ENCODE results near the gene PSMD1. TPM values are rescaled to one million over a fixed set of nuclear protein-coding genes. Genes with fewer than 3 reads are reported as not detected.
"Not testable (repeated sequence)": the region's sequence is repeated elsewhere in the genome, so short reads cannot be mapped to it uniquely, and the experiment has no call there.

The PSMD1 gene
- total RNA-seq, 4 donors from 2014 or later: 47.9 to 79.3 (median 61.9) TPM

DNA sequence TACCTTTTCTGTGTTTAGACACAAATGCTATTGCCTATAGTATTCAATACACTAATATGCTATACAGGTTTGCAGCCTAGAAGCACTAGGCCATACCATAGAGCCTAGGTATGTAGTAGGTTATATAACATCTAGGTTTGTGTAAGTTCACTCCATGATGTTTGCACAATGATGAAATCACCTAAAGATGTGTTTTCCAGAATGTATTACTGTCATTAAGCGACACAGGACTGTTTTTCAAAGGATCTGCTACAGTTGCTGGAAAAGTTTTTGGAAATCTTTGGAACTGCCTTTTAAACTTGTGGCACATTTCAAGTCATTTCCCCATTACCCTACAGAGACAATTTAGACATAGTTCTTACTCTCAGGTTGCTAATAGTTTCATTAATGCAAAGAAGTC is 9.3 kb downstream of the PSMD1 start:
- Histone ChIP-seq H3K27me3 (no peaks in the 10 kb centered on the region), H3K4me1 (peaks cover 0 to 3% (median 0%) of the 10 kb centered on the region in 4 donors), H3K36me3 (peaks cover 0 to 94% (median 4%) of the 10 kb centered on the region in 3 donors), H3K9me3 (no peaks in the 10 kb centered on the region), H3K4me3 (no peak overlapping the region), H3K27ac (no peak overlapping the region)
- DNase-seq (ENCODE audit: low spot score in 2 of 2): no peak
- 93 to 100% methylated on average over 1 of the region's 1 CpG for WGBS, 2 donors
- TF ChIP-seq, protein P1, sequence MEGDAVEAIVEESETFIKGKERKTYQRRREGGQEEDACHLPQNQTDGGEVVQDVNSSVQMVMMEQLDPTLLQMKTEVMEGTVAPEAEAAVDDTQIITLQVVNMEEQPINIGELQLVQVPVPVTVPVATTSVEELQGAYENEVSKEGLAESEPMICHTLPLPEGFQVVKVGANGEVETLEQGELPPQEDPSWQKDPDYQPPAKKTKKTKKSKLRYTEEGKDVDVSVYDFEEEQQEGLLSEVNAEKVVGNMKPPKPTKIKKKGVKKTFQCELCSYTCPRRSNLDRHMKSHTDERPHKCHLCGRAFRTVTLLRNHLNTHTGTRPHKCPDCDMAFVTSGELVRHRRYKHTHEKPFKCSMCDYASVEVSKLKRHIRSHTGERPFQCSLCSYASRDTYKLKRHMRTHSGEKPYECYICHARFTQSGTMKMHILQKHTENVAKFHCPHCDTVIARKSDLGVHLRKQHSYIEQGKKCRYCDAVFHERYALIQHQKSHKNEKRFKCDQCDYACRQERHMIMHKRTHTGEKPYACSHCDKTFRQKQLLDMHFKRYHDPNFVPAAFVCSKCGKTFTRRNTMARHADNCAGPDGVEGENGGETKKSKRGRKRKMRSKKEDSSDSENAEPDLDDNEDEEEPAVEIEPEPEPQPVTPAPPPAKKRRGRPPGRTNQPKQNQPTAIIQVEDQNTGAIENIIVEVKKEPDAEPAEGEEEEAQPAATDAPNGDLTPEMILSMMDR (IDR thresholded peaks at IDR 0.05): no peak
- no peak for TF ChIP-seq EP300 (IDR thresholded peaks at IDR 0.05)
- TF ChIP-seq POLR2A (IDR thresholded peaks at IDR 0.05): no peak

DNA sequence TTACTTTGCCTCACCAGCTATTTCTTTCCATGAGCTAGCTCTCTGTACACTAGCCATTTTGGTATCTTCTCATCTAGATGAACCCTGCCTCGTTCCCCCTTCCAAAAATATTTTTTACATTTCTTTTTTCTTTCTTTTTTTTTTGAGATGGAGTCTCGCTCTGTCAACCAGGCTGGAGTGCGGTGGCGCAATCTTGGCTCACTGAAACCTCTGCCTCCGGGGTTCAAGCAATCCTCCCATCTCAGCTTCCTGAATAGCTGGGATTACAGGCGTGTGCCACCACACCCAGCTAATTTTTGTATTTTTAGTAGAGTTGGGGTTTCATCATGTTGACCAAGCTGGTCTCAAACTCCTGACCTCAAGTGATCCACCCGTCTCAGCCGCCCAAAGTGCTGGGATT is 10.9 kb downstream of the PSMD1 start:
- H3K9me3 ChIP-seq; H3K27me3 ChIP-seq; H3K4me3 ChIP-seq; DNase-seq (ENCODE audit: low spot score in 2 of 2); H3K4me1 ChIP-seq; H3K27ac ChIP-seq: not testable (repeated sequence)
- 87 to 93% methylated on average over 8 of the region's 8 CpGs for WGBS, 2 donors
- peaks cover 0 to 94% (median 4%) of the 10 kb centered on the region in 3 donors for H3K36me3 ChIP-seq

DNA sequence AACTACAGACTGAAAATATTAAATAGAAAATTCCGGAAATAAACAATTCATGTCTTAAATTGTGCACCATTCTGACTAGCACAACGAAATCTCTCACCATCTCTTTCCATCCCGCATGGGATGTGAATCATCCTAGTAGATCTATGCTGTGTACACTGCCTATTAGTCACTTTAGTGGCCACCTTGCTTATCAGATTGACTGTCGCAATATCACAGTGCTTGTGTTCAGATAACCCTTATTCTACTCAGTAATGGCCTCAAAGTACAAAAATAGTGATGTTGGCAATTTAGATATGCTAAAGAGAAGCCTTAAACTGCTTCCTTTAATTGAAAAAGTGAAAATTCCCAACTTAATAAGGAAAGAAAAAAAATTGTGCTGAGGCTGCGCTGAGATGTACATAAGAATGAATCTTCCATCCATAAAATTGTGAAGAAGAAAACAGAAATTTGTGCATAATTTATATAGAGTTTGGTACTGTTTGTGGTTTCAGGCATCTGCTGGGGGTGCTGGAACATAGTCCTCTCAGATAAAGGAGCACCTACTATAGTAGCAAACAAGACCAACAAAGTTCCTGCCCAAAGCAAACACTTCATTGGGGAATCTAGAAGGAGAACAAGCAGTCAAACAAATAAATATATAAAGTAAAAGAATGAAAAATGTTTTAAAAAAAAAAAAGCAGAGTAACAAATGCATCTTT is 12.0 kb downstream of the PSMD1 start:
- no peaks in the 10 kb centered on the region for H3K9me3 ChIP-seq
- DNase-seq (ENCODE audit: low spot score in 2 of 2): no peak
- no peak overlapping the region for H3K4me3 ChIP-seq
- 93 to 96% methylated on average over 5 of the region's 5 CpGs for WGBS, 2 donors
- H3K27ac ChIP-seq: no peak overlapping the region
- no peaks in the 10 kb centered on the region for H3K27me3 ChIP-seq
- H3K4me1 ChIP-seq: no peaks in the 10 kb centered on the region
- H3K36me3 ChIP-seq: peaks cover 0 to 90% (median 4%) of the 10 kb centered on the region in 3 donors
- TF ChIP-seq EP300 (IDR thresholded peaks at IDR 0.05) (no peak), POLR2A (IDR thresholded peaks at IDR 0.05) (no peak)
- TF ChIP-seq, protein P1 (IDR thresholded peaks at IDR 0.05): no peak

DNA sequence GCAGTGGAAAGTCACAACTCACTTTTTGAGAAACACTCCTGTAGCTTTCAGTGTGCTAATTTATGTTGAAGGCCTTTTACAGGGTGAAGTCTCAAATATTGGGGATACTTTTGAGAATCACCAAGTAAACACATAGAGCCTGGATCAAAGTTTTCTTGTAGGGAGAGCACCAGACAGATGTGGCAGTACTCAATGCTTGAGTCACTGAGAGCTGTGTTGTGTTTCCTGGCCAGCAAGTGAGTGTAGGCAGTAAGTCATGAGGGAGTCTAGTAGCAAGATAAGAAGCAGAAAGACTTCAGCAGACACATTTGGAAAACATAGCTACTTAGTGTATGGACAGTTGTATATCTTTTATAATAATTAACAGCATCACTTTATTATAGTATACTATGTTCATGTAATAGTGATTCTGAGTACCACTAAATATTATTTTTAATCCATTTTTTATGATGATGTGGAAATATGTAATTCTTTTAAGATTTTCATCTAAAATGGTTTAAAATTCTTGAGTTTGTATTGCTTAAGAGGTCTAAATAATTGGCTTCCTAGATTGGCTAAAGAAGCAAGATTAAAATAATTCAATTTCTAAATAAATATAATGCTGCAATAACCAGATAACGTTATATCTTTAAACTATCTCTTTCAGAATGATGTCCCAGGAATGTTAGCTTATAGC is 12.8 kb downstream of the PSMD1 start:
- 94% methylated on average over 1 of the region's 1 CpG for WGBS, 2 donors
- TF ChIP-seq EP300 (IDR thresholded peaks at IDR 0.05): no peak
- TF ChIP-seq, protein P1 (IDR thresholded peaks at IDR 0.05): no peak
- no peak for TF ChIP-seq POLR2A (IDR thresholded peaks at IDR 0.05)
- H3K9me3 ChIP-seq: no peaks in the 10 kb centered on the region
- no peaks in the 10 kb centered on the region for H3K4me1 ChIP-seq
- DNase-seq (ENCODE audit: low spot score in 2 of 2): no peak
- H3K36me3 ChIP-seq: peaks cover 0 to 88% (median 4%) of the 10 kb centered on the region in 3 donors
- no peak overlapping the region for H3K4me3 ChIP-seq
- H3K27me3 ChIP-seq: no peaks in the 10 kb centered on the region
- H3K27ac ChIP-seq: no peak overlapping the region

DNA sequence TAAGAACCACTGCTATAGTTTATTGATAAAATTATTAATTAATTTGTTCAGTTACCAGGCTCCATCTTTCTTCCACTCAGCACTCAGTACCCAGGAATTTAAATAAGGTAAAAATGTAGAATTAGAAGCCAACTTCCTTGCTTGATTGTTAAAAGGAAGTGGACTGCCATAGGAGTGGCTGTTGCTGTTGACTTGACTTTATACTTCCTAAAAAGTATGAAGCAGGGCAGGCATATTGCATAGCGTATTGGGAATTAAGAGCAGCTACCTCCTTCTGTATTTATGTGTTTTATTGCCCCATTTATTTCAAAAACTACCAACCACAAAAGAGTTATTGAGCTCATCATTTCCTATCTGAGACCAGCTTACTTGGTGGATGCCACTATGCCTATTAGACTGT is 27.9 kb downstream of the PSMD1 start:
- H3K4me3 ChIP-seq: no peak overlapping the region
- TF ChIP-seq POLR2A (IDR thresholded peaks at IDR 0.05): no peak
- no peak for TF ChIP-seq EP300 (IDR thresholded peaks at IDR 0.05)
- TF ChIP-seq, protein P1 (IDR thresholded peaks at IDR 0.05): no peak
- no peaks in the 10 kb centered on the region for H3K27me3 ChIP-seq
- peaks cover 6 to 100% (median 28%) of the 10 kb centered on the region in 3 donors for H3K36me3 ChIP-seq
- H3K27ac ChIP-seq: no peak overlapping the region
- DNase-seq (ENCODE audit: low spot score in 2 of 2): no peak
- no peaks in the 10 kb centered on the region for H3K9me3 ChIP-seq
- WGBS, 2 donors: 90 to 94% methylated on average over 1 of the region's 1 CpG
- H3K4me1 ChIP-seq: no peaks in the 10 kb centered on the region
